Suprapubic skin (tissue), 3 donors: Measurements from ENCODE around the gene PPP1R37.

Source experiments
- CTCF ChIP-seq, 2 donors: fragments of 200-600 bp in 1 of 2; fragments of 450-650 bp in 1 of 2; sonication (generic) in 1 of 2; IDR thresholded peaks; one replicate each; pipeline ENCODE4 v1.5.1; 2016 to 2019; ENCODE audit warnings: antibody characterized with exemption in 2 of 2, mild to moderate bottlenecking in 1 of 2, moderate library complexity in 1 of 2
- POLR2A ChIP-seq, 2 donors: fragments of 450-650 bp; IDR thresholded peaks; one replicate each; pipeline ENCODE4 v1.6.1; 2017; ENCODE audit warnings: antibody characterized with exemption in 2 of 2, mild to moderate bottlenecking in 2 of 2, moderate library complexity in 2 of 2

- TF ChIP-seq POLR2A (IDR thresholded peaks at IDR 0.05) (no peak), CTCF (IDR thresholded peaks at IDR 0.05) (no peak)
These were observed 5.4 kb upstream of the PPP1R37 start for GRCh38 chr19:45087531-45087930.
